ENCODE measurements around the gene EFL1. TPM values are rescaled to one million over a fixed set of nuclear protein-coding genes. Genes with fewer than 3 reads are reported as not detected.
"Not testable (repeated sequence)": the region's sequence is repeated elsewhere in the genome, so short reads cannot be mapped to it uniquely, and the experiment has no call there.

EFL1 gene
- 10 to 100 TPM; 21.5 to 23.8 (median 22.0) TPM for polyA plus RNA-seq (ENCODE audit: insufficient read length in 4 of 4)

DNA sequence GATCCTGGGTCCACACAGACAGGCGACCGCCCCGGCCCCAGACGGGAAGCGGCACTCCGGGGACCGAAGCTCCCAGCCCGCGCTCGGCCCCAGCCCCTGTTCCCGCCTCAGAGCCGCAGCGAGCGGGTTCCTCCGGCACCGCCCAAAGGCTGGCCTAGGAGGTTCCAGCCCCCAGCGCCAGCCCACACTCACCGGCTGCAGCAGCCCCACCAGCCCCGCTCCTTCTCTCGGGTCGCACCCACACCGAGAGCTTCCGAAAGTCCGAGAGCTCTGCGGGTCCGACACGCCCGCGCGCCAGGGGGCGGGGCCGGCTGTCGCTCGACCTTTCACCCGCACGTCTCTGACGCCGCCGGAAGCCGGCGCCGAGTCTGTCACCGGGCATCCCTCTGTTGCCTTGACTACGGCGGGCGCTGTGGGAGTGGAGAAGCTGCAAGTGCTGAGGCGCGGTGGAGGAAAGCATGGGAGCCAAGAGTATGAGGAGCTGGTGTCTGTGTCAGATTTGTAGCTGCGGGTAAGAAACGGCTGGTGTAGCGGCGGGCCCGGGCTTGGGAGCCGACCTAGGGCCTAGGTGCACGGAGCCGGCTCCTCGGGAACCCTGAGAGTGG is at the start of gene EFL1, which contains the start of gene SAXO2:
TSS of gene EFL1 (minus strand) at position 313 of the 605 bp plus-strand sequence. CDS start 956 bp downstream, outside the sequence.
TSS of gene SAXO2 (plus strand) at position 397 of the 605 bp plus-strand sequence. CDS start at position 459, 62 bp downstream.
- DNase-seq (ENCODE audit: low read depth in 4 of 4, low spot score in 3 of 4) = peak; percentile 74 to 78 (median 78)

DNA sequence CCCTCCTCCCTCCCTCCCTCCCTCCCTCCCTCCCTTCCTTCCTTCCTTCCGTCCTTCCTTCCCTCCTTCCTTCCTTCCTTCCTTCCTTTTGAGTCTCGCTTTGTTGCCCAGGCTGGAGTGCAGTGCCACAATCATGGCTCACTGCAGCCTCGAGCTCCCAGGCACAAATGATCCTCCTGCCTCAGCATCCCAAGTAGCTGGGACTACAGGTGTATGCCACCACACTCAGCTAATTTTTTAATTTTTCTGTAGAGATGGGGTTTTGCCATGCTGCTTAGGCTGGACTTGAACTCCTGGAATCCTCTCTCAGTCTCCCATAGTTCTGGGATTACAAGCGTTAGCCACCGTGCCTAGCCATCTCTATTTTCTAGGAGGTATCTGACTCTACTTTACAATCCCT is 48.8 kb upstream of the EFL1 start:
- not testable (repeated sequence) for DNase-seq (ENCODE audit: low read depth in 4 of 4, low spot score in 3 of 4)

DNA sequence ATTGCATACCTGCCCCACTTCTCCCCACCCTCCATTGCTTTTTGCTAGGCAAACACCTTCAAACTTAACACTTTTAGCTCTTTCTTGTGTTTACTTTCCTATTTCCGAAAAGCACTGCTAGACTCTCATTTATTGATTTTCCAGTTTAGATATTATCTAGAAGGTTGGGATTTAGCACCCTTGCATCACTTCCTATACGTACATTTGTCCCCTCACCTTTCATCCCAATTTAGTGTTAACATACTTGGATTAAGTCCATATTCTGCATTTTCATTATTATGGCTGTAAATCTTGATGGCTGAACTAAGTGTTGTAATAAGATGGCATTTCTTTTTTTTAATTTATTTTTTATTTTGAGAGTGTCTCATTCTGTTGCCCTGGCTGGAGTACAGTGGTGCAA is 47.3 kb upstream of the EFL1 start:
- DNase-seq (ENCODE audit: low read depth in 4 of 4, low spot score in 3 of 4) = no peak

DNA sequence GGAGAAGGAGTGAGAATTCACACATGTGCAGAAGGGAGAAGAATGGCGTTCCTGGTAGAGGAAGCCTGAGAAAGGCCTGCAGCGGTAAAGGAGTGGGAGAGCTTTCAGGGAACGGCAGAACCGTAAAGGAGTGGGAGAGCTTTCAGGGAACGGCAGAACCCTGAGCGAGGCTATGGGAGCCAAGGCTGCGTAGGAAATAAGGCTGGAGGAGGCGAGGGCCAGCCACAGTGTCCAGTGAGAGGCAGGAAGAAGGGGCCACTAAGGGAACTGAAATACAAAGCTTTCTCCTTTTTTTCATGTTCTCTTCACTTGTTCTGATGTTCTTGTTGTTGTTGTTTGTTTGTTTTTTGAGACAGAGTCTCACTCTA is 45.2 kb upstream of the EFL1 start:
- no peak for DNase-seq (ENCODE audit: low read depth in 4 of 4, low spot score in 3 of 4)

DNA sequence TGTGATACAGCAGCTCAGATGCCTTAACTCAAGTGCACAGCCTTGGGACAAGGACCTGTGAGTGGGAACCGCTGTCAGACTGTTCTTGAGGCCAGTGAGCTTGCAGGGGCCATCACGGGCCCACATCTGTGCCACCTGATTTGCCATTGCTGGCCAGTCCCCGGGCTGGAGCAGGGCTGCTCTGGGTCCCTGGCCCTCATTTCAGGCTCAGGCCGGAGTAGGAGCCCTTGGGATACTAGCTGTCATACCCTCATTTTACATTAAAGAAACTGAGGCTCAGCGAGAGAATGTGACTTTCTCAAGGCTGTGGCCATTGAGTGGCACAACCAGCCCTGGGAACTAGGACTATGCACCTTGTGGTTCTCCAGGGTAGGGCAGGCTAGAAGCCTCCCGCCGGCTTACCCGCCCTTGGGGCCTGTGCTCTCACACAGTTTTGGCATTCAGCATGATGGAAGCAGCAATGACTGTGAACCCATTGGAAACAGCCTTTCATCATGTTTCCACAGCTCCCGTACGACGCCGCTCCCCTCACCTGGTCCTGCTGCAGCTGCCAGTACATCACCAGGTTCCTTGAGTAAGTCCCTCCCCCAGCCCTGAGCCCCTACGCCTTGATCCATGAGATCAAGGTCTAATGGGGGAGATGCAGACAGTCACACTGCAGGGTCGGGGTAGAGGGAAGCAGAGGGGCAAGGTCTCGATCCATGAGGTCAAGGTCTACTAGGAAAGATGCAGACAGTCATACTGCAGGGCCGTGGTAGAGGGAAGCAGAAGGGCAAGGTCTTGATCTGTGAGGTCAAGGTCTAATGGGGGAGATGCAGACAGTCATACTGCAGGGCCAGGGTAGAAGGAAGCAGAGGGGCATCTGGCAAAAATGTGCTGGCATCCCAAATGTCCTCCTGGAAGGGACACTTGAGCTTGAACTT is 44.5 kb upstream of the EFL1 start:
- DNase-seq (ENCODE audit: low read depth in 4 of 4, low spot score in 3 of 4) = no peak

DNA sequence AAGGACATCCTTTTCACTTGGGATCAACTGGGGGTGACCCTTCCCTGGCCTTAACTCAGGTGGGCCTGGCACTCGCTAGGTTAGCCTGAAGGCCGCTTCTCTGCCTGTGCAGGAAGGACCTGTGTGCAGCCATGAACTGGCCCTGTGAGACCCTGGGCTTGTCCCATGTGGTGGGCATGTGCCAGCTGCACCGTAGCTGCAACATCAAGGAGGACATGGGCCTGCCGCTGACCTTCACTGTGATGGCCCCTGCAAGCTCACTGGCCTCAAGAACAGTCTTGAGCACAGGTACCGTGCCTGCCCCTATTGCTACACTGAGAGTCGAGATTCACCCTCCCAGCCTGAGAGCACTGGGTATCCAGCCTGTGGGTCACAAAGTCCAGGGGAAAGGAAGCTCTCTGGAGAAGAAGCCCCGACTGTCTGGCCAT is 43.1 kb upstream of the EFL1 start:
- DNase-seq (ENCODE audit: low read depth in 4 of 4, low spot score in 3 of 4) = no peak

DNA sequence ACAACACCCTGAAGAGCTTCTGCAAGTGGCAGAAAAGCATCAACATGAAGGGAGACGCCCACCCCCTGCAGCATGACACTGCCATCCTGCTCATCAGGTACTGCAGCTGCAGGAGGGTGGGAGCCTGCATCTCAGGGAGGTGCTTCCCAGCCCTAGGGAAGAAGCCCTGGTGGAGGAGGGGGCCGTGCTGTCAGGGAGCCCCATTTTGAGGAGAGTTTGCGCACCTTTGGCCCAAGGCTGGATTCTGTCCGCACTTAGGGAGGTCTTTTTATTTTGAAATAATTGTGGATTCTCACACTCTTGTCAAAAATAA is 42.2 kb upstream of the EFL1 start:
- DNase-seq (ENCODE audit: low read depth in 4 of 4, low spot score in 3 of 4) = no peak

DNA sequence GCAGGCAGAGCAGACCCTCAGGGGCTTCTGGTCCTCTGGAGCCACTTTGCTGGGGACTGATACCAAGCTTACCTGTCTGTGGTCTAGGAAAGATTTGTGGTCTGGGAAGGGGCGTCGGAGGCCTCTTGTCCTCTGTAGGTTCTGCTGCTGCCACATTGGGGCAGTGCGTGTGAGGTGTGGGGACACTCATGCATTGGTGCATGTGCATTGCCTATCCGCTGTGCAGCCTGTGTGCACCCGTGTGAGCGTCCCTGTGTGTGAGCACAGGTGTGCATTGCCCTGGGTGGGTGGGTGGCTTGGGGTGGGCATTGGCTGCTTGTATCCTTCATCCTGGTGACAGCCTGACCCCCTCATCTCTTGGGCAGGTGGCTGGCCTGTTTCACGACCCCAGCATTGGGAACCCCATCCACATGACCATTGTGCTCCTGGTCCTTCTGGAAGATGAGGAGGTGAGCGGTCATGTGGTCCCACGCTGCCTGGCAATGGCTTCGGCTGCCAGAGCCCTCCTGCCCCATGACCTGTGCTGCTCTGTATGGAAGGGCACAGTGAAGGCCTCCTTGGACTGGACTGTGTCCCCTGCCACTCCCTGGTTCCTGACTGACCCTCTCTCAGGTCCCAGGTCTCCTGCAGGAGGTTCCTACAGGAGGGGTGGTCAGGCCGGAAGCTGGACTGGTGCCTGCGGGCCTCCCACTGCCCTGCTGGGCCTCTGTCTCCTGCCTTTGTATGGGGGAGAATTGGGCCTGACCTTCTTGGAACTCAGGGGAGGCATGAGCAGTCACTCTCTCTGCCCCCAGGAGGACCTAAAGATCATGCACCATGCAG is 41.6 kb upstream of the EFL1 start:
- no peak for DNase-seq (ENCODE audit: low read depth in 4 of 4, low spot score in 3 of 4)

DNA sequence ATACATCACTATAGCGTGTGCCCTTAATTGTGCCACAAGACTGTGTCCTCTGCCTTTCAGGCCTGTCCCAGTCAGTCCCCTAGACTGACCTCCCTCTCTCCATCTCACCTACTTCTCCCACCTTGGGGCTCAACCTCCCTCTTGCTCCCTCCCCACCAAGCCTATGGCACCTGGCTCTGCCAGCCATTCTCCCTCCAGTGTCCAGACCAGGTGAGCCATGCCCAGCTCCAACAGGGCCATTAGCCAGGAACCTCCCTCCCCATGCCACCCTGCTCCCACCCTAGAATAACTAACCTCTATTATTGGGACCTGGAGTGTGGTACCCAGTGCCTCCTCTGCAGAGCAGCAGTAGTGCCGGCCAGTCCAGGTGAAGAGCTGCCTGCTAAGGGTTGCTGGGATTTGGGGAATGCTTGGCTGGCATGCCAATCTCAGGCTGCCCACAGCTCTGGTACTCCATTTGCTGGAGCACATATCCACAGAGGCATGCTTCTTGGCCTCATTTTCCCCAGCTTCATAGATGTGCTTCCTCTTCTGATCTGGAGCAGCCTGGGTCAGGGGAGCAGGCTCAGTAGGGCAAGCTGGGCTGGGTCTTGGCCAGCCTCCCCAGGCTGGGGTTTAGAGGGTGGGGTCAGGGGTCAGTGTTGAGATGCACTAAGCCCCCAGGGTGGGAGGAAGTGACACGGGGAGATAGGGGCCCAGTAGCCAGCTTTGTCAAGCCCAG is 38.9 kb upstream of the EFL1 start:
- DNase-seq (ENCODE audit: low read depth in 4 of 4, low spot score in 3 of 4) = no peak

DNA sequence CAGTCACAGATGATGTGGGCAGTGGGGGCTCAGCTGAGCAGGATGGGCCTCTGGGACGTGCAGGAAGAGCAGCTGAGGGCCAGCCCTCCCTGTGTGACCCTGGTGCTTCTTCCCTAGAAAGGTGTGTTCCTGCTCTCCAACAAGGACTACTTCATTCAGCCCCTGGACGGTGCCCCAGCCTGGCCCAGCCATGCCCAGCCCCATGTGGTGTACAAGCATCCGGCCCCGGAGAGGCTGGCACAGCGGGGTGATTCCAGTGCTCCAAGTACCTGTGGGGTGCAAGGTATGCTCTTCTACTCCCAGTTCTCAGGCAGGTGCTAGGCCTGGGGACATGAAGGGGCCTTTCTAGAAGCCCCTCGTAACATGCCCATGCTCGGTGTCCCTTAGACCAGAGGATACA is 38.3 kb upstream of the EFL1 start:
- no peak for DNase-seq (ENCODE audit: low read depth in 4 of 4, low spot score in 3 of 4)

DNA sequence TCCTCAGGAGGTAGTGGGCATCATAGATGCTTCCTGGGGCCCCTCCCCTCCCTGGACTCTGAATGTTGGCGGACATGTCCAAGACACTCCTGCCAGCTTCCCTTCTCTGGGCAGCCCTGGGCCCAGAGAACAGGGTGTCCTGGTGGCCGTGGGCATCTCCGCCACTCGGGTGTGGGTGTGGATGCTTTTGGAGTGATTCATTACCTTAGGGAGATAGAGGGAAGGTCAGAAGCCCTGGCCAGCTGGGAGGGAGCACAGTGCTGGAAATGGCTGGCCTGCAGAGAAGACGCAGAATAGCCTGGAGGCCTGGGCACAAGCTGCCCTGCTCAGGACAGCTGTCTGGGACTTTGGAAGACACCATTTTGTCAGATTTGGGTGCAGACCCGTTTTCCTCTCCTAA is 37.8 kb upstream of the EFL1 start:
- not testable (repeated sequence) for DNase-seq (ENCODE audit: low read depth in 4 of 4, low spot score in 3 of 4)

DNA sequence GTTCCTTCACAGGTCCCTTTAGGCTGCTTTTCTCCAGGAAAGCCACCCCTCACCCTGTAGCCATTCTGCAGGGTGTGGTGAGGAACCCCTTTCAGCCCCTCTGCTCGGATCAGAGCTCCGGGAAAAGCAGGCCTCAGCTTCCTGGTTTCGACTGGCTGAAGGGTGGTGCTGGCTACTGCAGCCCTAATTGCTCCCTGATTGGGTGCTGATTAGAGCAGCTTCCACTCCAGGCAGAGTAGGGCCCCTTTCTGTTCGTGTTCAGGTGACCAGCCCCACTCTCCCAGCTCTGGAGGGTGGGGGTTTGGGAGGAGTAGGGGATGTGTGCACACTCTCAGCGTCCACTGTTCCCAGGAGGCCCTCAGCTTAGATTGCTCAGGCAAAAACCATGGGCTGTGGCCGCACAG is 37.0 kb upstream of the EFL1 start:
- DNase-seq (ENCODE audit: low read depth in 4 of 4, low spot score in 3 of 4) = not testable (repeated sequence)

DNA sequence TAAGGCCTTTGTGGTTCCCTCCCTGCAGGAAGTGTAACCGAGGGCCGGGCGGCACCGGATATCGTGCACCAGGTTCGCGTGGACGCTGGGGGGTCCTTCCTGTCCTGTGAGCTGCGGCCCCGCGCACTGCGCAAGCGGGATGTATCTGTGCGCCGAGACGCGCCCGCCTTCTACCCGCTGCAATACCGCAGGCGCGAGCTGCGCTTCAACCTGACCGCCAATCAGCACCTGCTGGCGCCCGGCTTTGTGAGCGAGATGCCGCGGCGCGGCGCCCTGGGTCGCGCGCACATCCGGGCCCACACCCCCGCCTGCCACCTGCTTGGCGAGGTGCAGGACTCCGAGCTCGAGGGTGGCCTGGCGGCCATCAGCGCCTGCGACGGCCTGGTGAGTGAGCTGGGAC is 36.0 kb upstream of the EFL1 start:
- peak in 2 of 4 donors; percentile 5 to 16 for DNase-seq (ENCODE audit: low read depth in 4 of 4, low spot score in 3 of 4)

DNA sequence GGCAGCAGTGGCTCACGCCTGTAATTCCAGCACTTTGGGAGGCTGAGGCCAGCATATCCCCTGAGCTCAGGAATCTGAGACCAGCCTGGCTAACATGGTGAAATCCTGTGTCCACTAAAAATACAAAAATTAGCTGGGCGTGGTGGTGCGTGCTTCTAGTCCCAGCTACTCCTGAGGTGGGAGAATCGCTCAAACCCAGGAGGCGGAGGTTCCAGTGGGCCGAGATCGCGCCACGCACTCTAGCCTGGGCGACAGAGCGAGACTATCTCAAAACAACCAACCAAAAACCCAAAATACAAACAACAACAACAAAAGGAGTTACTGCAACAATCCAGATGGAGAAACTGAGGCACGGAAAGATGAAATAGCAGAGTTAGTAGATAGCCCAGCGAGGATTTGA is 35.5 kb upstream of the EFL1 start:
- DNase-seq (ENCODE audit: low read depth in 4 of 4, low spot score in 3 of 4) = no peak

DNA sequence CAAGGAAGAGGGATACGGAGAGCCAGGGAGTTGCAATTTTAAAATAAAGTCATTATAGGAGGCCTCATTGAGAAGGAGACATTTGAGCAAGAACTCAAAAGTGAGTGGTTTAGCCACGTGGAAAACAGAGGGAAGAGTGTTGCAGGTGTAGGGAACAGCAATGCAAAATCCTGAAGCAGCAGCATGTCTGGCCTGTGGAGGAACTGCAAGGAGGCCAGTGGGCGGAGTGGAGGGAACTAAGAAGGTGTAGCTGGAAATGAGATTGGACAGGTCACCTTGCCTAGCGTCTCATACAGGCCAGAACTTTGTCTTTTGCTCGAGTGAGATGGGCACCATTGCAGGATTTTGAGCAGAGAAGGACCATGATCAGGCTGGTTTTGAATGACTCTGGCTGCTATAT is 35.0 kb upstream of the EFL1 start:
- DNase-seq (ENCODE audit: low read depth in 4 of 4, low spot score in 3 of 4) = no peak

DNA sequence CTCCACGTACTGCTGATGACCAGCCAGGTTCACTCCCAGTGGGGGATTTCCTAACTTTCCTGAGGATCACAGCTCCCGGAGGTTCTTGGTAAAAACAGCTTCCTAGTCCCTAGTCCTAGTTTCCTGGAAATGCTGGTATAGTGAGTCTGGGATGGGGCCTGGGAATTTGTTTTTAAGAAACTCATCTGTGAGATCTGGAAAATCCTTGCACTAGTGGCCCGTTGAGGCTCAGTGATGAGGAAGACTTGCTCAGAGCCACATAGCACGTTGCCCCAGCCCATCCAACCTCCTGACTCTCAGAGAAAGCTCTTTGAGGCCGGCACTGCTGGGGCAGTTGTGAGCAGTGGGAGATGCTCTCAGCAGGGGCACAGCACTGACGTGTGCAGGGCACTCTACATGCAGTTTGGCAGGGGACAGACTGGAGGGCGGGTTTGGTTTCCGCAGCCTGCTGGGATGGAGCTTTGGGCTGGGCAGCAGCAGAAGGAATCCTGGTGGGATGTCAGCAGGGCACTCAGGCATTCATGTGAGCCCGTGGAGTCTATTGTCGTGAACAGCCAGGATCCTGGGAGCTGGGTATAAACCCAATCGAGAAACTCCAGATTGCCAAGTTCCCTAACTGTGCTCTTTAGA is 31.6 kb upstream of the EFL1 start:
- DNase-seq (ENCODE audit: low read depth in 4 of 4, low spot score in 3 of 4) = no peak

DNA sequence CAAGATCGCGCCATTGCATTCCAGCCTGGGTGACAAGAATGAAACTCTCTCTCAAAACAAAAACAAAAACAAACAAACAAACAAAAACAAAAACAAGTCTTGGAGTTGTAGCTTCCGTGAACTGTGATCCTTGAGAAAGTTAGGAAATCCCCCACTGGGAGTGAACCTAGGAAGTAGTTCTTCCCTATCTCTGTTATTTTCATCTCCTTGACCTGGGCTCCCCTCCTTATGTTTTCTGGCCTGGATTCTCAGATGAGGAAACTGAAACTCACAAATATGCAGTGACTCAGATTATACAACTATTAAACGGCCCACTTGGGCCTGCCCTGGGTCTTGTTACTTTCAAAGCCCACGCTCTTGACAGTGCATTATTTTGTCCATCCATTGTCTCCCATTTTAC is 29.7 kb upstream of the EFL1 start:
- no peak for DNase-seq (ENCODE audit: low read depth in 4 of 4, low spot score in 3 of 4)

DNA sequence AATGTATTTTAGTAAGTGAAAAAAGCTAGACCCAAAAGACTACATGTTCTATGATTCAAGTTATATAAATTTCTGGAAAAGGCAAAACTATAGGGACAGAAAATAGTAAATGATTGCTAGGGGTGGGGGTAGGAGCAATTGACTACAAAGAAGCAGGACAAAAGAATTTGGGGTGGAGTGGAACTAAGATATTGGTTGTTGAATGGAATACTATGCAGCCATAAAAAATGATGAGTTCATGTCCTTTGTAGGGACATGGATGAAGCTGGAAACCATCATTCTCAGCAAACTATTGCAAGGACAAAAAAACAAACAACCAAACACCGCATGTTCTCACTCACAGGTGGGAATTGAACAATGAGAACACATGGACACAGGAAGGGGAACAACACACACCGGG is 25.7 kb upstream of the EFL1 start:
- not testable (repeated sequence) for DNase-seq (ENCODE audit: low read depth in 4 of 4, low spot score in 3 of 4)

DNA sequence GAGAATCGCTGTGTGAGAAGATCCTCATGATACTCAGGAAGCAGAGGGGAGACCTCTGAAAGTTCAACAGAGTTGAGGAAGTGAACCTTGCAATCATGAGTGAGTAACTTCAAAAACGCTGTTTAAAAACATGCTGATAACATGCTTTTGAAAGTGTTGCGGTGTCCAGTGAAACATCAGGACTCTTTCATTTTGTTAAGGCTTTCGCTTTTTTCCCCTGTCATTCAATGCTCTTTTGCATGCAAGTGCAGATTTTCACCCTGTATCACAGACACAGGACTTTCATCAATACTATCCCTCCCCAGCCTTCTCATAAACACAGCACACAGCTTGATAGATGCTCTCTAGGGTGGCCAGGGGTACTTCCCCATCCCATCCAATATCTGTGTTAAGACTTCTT is 23.9 kb upstream of the EFL1 start:
- not testable (repeated sequence) for DNase-seq (ENCODE audit: low read depth in 4 of 4, low spot score in 3 of 4)

DNA sequence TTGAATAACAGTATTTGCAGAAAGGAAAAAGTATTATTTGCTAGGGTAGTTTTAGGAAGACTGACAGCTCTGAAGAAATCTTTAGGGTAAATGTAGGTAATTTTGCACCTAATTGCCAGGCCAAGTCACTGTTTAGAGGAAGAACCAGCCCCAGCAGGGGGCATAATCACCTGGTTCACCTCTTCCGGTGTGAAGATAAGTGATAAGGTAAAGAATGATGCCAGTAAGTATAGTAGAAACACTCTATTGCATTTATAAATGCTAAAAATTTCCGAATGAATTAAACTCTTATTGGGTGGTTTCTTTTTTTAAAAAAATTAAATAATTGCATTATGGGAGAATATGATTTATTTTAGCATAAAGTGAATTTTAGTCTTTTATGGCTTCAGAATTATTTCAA is 21.8 kb upstream of the EFL1 start:
- not testable (repeated sequence) for DNase-seq (ENCODE audit: low read depth in 4 of 4, low spot score in 3 of 4)

Measured in right renal pelvis (tissue), 4 donors.